GM11168 (cell line): ENCODE measurements around the gene RNPEPL1.

Experiments used
- in situ Hi-C: fragments of 300-500 bp; cut with MboI; formaldehyde crosslinking; loops from one replicate; pipeline ENCODE4 v1.12.0; 2022; ENCODE audit warnings: low sequenced_read_pairs; ENCODE audit not compliant: unreplicated experiment

Gene RNPEPL1

DNA sequence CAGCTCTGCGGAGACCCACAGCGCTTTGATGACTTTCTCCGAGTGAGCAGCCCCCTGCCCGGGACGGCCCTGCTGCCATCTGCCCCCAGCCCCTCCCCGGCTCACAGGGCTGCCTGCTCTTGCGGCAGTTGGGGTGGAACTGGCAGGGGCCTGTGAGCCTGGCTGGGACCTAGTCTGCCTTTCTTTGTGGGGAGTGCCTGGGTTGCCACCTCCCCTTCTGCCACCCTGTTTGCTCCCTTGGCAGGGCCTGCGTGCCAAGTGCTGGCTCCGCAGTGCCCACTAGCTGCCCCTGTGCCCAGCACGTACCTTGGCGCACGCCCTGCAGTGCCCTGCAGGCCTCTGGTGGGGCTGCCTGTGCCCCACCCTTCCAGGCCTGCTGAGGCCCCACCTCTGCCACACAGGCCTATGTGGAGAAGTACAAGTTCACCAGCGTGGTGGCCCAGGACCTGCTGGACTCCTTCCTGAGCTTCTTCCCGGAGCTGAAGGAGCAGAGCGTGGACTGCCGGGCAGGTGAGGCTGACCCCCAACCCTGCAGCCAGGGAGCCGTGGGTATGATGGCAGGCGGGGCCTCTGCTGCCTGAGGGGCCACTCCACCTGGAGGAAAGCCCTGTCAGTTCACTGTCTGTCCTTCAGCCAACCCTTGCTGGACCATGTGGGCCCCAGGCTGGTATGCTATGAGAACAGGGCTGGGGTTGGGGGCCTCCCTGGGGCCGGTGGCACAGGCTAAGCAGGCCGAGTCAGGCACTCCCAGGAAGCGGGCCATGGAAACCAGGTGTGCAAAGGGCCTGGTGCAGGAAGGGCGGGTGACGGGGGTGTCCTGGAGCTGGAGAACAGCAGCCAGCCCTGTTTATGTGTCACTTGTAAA is 7.0 kb downstream of the RNPEPL1 start:
- in situ Hi-C loops: no loop called here

DNA sequence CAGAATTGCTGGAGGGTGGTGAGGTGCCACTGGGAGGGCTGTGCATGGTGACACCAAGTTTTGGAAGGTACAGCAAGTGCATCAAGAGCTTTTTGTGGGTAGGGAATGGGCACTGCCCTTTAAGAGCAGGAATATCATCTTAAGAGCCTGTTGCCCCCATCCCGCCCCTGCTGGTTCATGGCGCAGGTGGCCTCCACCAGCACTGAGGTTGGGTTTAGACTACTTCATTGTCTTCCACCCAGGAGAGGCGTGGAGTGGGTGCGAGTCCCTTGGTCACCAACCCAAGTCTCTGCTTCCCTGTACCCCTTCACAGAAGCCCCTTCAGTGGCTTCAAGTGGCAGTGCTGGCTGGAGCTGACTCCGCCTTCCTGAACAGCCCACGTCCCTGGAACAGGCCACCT is 7.8 kb downstream of the RNPEPL1 start:
- in situ Hi-C loops: no loop called here

DNA sequence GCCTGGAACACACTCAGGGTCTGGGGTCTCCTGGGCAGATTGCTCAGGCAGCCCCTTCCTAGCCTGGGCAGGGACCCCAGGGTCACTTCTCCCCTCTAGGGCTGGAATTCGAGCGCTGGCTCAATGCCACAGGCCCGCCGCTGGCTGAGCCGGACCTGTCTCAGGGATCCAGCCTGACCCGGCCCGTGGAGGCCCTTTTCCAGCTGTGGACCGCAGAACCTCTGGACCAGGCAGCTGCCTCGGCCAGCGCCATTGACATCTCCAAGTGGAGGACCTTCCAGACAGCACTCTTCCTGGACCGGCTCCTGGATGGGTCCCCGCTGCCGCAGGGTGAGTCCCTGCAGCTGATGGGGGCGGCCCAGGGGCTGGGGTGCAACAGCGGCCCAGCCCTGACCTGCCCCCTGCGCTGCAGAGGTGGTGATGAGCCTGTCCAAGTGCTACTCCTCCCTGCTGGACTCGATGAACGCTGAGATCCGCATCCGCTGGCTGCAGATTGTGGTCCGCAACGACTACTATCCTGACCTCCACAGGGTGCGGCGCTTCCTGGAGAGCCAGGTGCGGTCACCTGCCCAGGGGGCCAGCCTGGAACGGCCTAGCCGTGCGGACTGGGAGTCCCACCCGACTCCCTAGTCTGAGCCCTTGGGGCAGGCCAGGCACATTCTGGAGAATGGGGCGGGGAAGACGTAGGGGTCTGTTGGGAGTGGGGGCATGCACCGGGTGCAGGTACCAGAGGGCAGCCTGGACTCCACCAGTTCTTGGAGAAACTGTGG is 8.3 kb downstream of the RNPEPL1 start:
- in situ Hi-C loops: no loop called here

DNA sequence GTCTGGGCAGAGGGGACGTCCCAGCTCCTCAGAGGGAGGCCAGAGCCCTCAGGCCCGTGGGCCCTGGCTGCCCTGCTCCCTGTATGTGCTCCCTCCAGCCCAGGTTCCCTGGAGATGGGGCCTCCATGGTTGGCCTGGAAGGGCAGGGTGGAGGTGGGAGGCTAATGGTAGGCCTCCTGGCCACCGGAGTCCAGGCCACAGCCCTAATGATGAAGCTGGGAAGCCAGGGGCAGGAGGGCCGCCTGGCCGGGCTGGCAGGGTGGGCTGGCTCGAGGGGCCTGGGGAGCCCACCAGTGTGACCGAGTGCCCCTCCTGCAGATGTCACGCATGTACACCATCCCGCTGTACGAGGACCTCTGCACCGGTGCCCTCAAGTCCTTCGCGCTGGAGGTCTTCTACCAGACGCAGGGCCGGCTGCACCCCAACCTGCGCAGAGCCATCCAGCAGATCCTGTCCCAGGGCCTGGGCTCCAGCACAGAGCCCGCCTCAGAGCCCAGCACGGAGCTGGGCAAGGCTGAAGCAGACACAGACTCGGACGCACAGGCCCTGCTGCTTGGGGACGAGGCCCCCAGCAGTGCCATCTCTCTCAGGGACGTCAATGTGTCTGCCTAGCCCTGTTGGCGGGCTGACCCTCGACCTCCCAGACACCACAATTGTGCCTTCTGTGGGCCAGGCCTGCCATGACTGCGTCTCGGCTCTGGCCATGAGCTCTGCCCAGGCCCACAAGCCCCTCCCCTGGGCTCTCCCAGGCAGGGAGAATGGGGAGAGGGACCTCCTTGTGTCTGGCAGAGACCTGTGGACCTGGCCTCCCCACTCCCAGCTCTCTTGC is 9.2 kb downstream of the RNPEPL1 start:
- in situ Hi-C loops: no loop called here

DNA sequence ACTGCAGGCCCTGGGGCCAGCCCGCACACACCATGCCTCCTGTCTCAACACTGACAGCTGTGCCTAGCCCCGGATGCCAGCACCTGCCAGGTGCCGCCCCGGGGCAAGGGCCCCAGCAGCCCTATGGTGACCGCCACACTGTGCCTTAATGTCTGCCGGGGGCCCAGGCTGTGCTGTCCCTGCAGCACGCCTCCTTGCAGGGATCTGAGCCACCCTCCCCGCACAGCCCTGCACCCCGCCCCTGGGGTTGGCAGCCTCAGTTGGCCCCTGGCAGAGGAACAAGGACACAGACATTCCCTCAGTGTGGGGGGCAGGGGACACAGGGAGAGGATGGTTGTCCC is 9.8 kb downstream of the RNPEPL1 start:
- in situ Hi-C loops: no loop called here

DNA sequence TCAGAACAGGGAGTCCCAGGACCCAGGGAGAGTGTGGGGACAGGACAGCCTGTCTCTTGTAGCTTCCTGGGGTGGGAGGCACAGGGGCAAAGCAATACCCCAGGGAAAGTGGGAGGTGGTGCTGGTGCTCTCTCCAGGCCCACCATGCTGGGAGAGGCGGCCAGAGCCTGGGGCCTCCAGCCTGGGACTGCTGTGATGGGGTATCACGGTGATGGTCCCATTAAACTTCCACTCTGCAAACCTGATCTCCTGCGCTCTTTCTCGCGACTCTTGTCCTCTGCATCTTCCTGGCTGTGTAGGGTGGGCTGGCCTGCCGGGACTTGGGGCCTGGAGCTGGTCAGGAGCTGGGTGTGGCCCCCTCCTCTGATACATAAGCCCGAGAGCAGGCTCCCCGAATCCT is 10.2 kb downstream of the RNPEPL1 start:
- in situ Hi-C loops: no loop called here

DNA sequence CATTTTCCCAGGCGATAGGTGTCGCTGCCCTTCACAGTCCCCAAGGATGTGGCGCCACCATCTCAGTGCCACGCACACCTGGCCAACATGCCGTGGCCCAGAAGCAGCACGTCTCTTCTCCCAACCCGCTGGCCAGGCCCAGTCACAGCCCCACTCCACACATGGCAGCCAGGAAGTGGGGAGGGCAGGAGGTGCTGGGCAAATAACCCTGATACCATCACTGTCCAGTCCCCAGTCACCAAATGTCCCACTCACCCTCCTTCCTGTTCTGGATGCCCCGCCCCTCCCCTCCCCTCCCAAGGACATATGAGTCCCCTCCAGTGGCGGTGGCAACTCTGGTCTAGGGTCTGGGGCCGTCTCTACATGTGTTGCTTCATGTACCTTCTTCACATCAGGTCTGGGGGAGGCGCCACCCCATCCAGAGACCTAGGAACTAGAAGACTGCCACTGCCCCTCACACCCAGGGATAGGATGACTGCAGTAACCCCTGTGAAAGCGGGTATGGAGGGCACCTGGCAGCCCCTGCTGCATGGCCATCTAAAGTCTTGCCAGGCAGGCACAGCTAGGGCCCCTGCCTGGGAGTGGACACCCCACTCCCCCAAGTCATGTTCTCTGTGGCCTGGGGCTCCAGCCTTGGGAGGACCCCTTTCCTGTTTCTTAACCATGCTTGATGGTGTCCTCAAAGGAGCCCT is 10.9 kb downstream of the RNPEPL1 start:
- in situ Hi-C loops: no loop called here

DNA sequence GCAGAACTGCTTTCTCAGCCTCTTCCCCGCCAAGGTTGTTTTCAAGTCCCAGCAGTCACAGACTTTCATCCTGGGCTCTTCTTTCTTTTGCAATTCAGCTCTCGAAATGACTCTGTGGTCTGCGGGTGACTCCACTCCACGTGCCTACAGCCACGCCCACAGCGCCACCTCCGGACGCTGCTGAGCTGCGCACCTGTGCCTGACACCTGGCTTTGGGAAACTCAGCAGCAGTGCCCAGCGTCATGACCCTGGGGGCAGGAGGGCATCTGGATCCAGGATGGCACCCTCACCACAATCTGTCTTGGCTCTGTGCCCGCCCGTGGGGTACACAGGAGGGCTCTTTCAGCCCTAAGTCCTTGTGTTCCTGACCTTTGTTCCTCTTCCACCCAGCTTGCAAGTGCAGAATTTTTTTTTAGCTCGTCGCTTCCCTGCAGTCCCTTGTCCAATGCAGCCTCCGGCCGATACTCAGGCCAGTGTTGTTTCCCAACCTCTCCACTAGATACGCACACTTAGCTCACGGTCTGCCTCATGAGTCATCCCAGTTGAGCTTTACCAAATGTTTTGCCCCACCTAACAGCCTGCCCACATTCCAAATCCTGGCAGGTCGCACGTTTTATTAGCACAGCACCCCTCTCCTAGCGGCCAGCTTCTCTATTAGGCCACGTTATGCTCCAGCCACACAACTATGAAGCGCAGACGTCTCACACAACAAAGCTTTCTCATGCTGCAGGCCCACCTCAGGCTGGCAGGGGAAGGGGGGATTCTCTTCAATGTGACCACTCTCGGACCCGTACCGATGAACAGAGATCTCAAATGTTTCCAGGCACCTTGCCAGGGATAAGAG is 11.7 kb downstream of the RNPEPL1 start:
- in situ Hi-C loops: no loop called here

DNA sequence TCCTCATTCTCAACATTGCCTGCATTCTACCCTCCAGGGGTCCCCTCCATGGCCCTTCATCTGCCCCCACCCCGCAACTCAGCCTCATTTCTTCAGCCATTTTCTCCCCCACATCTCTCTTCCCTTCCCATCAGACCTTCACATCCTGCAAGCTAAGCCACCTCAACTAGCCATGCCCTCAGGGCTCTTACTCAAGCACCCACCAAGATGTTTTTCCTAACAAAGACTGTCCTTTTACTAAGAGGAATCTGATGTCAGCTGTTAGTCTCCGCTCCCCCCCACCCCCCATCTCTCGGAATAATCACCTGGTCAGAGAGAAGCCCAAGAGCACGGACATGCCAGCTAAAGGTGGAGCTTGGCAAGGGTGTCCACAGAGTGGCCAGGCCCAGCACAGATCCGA is 13.5 kb downstream of the RNPEPL1 start:
- in situ Hi-C loops: no loop called here

DNA sequence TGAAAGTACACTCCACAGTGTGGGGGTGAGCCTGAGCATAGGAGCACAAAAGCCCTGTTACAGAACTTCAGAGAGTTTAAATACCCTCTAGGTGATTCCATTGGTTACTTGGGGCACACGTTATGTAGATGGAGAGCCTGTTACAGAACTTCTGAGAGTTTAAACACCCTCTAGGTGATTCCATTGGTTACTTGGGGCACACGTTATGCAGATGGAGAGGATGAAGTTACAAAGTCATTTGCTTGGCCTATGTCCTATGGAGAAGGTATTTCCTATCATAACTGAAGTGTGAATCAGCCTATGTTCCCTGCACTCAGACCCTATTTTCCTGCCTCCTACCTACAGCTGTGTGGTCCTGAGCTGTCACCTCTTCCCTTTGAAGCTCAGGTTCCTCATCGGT is 14.5 kb downstream of the RNPEPL1 start:
- in situ Hi-C loops: no loop called here

DNA sequence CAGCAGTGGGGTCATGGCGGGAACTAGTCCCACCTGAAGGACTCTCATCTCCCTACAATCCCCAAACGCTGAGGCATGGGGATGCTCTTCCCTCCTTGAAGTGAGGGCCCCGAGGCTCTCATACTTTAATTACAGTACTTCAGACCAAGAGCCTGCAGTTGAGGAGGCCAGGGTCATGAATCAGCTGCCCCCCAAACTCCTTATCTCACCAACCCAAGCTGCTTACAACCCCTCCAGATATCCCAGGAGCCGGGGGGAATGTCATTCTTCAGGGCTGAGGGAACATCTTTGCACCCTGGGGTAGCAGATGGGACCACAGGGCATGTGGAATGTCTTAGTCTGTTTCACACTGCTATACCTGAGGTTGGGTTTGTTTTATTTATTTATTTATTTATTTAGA is 15.5 kb downstream of the RNPEPL1 start:
- in situ Hi-C loops: no loop called here

DNA sequence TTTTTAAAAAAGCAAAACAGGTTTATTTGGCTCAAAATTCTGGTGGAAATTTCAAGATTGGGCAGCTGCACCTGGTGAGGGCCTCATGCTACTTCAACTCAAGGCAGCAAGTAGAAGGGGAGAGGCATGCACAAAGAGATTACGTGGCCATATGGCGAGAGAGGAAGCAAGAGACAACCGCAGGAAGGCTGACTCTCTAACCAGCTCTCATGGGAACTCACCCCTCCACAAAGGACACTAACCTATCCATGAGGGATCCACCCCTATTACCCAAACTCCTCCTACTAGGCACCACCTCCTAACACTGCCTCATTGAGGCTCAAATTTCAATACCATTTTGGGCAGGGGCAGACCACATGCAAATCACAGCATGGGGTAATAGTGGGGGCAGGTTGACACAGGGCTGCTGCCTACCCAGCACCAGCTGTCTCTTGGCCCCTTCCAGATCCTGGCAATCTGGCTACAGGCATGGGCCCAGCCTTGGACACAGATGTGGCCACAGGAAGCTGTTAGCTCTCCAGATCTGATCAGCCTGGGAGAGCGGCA is 16.3 kb downstream of the RNPEPL1 start:
- in situ Hi-C loops: no loop called here

DNA sequence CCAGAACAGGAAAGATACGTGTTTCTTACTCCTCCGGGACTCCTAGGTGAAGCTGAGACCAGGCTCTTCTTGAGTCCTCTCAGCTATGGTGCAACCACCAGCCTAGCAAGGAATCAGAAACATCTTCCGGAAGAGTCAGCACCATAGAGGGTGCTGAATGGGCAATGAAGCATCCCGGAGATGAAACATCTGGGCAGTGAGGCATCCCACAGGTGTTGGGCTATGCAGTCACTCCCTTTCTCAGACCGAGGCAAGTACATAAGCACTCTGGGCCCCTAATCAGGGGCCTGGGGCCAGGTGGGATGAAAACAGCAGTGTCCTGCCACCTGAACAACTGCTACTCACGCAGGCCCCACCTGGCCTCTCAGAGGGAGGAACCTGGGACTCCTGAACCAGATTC is 16.8 kb downstream of the RNPEPL1 start:
- in situ Hi-C loops: no loop called here

DNA sequence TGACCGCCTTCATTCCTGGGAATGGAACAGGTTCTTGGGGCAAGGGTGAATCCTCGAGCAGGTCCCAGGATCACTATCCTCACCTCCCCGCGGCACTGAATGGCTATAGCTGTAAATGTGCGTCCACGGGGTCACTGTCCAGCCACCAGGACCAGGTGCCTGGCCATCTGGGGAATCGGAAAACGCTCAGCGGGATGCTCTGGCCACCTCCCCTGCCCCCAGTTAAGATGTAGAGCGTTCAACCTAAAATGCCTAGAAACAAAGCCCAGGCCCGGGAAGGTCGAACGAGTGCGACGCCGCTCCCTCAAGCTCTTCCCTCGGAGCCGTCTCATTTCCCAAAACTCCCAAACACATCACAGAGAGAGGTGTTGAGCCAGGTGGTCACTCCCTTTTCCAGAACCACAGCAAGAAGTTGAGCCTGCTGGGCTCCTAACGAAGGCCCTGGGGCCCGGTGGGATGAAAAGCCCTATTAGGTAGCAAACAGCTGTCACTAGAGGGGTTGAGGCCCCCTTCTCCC is 17.5 kb downstream of the RNPEPL1 start:
- in situ Hi-C loops: no loop called here

DNA sequence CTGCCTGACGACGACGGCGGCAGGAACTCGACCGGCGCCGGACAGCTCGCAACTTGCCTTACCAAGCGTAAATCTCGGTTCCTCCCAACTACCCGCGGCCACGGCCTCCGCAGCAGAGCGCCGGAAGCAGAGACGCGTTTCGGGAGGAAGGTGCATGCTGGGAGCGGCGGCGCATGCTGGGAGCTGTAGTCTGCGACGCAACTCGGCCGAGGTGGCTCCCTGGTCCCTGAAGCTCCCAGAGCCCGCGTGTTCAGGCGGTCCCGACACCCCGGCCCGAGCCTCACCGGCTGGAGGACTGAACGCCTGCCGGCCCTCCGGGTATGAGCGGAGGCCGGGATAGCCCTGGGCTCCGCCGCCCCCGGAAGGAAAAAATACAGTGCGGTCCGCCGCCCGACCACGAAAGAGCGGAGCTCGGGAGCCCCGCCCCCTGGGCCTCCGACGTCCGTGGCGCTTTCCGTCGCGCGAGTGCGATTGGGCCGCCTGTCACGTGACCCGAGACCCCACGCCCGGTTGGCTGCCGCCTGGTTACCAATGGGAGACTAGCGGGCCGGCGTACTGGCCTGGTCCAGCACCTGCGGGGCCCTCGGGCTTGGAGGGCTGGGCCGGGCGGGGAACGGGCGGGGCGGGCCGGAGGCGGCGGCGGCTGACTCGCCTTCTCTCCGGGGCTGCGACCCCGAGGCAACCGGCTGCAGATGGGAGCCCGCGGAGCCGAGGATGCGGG is 18.1 kb downstream of the RNPEPL1 start, which contains the start of gene CAPN10:
CAPN10 (plus strand) TSS at position 537 of the 721 bp plus-strand sequence; CDS start at position 715, 178 bp downstream.
- in situ Hi-C loops: no loop called here

DNA sequence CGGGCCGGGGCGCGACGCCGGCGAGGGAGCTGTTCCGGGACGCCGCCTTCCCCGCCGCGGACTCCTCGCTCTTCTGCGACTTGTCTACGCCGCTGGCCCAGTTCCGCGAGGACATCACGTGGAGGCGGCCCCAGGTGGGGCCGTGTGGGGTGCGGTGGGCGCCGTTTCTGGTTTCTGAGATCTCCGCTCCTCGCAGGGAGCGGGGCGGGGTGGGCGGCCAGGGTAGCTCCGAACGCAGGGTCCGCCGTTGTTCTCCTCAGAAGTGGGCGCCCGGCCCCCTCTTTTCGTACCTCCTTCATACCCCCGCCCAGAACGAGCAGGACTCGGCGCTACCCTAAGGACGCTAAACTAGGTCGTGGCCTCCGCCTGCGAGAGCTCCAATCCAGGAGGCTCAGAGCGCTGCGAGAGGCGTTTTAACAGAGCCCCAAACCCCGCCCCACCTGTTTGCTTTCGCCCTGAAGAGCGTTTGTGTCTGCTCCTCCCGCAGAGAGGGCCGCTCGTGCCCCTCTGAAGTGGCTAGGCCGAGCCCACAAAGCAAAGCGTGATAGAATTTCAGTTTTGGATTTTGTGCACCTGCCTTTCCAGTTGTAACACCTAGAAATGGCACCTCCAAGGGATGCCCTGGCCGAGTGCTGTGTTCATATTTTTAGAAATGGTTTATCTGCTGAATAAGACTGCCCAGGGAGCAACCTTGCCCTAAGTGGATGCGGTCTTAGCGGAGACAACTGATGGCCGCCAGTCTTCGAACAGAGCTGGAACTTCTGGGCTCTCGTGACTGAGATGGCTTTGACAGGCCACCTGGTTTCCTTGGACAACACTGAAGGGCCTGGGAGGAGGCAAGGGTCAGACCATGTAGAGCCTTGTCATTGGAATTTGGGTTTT is 18.9 kb downstream of the RNPEPL1 start:
- in situ Hi-C loops: no loop called here

DNA sequence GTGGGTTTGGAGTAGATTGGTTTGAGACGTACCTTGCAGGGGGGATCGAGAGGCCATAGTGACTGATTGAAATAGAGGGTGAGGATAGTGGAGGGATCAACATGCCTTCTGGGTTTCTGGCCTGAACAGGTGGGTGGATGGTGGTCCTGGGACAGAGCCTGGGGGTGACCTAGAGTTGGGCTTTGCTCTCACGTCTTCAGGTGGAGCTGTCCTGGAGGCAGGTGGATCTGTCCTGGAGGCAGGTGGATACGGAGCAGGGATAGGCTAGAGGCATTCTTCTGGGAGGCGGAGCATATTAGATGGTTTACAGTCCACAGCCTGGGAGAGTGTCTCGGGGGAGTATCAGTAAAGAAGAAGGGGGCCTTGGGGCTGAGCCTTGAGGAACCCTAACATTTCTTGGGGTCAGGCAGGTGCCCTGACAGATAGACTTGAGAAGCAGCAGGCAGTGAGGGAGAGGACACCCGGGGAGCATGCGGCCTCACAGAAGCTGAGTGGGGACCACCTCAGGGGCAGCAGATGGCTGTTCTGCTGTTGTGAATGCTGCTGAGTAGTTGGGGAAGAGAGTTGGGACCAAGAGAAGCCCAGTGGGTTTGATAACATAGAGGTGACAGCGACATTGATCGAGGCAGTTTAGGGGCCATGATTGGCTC is 19.8 kb downstream of the RNPEPL1 start:
- in situ Hi-C loops: no loop called here
